T47D (cell line): ENCODE results near the gene TMCC1.

Experiments used
- DNase-seq, 2 experiments: peaks; one replicate each; pipeline versions ENCODE4 v3.0.0 to v3.0.0-alpha.2; 2011 to 2012; ENCODE audit warnings: low read depth in 1 of 2, low spot score in 1 of 2
- JUND ChIP-seq: IDR thresholded peaks from 2 replicates; pipeline ENCODE4 v1.6.1; 2012; ENCODE audit warnings: low read depth
- in situ Hi-C: cut with HindIII; loops from 2 replicates; pipeline ENCODE4 v1.10.0; 2016; ENCODE audit warnings: low sequenced_read_pairs, low pct_unique_long_range_greater_than_20kb

TMCC1 gene

DNA sequence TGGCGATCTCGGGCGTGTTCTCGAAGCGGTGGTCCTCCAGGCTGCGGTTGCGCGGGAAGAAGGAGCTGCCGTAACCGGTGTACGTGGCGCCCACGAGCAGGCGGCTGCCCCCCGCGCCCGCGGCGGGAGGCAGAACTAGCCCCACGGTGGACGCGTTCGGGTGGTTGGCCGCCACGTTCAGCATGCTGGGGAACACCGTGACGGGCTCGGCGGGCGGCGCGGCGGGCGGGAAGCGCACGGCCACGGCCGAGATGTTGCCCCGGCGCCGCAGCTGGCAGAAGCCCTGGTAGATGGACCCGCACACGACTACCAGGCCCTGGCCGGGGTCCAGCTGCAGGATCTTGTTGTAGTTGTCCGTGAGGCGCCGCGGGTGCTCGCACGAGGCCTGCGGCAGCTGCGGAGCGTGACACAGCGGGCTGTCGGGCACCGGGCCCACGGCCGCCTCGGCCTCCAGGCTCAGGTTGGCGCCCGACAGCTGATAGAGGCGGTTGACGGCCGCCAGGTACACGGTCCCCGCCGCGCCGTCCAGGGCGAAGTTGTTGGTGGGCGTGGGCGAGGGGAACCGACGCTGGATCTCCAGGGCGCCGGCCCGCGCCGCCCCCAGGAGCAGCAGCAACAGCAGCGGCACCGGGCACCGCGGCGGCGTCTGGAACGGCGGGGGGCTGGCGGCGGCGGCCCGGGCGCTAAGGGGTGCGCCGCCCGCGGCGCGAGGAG, 287.4 kb downstream of the TMCC1 start:
- DNase-seq: peak; percentile 49 to 62
- in situ Hi-C loops: no loop called here
- TF ChIP-seq JUND: no peak

DNA sequence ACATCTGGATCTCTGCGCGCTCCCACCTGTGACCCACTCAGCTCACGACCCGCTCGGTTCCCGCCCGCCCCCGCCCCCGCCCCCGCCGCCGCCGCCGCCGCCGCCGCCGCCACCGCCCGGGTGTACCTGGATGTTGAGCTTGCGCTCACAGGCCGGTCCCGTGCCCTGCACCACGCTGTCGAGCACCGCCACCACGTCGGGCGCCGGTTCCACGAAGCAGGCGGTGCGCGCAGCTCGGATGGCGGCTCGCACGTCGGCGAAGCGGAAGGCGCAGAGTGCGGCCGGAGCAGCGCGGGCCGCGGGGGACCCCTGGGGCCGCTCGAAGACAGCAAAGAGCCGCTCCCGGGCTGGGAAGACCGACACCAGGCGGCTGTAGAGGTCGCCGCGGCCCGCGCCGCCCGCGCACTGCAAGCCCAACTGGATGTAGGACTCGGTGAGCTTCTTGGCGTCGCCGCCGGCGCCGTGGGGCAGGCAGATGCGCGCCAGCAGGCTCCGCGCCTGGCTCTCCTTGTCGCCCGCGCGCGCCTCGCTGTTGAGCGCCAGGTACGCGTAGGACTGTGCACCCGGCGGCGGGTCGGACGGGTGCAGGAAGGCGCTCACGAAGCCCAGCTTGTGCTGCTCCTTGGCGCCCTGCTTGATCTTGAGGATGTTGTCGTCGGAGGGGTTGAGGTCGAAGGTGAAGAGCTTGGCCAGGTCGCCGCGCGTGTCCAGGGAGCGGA, 288.1 kb downstream of the TMCC1 start:
- no peak for TF ChIP-seq JUND
- in situ Hi-C loops: no loop called here
- DNase-seq: peak; percentile 51 to 68

DNA sequence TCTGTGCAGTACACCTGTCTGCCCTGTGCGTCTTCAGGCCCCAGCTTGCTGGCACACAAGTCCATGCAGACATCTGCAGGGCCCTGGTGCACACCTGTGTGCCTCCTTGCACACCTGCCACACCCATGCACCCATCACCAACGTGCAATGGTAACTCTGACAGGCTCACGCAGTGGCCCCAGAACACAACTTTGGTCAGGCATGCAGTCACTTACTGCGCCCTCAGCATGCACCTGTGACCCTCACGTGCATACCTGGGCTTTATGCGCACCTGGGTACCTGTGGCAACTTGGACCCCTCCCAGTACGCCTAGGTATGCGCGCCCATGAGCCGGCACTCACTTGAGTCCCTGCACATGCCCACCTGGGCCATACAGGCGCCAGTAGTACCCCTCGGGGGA, 288.7 kb downstream of the TMCC1 start:
- no peak for TF ChIP-seq JUND
- no peak for DNase-seq
- in situ Hi-C loops: no loop called here

DNA sequence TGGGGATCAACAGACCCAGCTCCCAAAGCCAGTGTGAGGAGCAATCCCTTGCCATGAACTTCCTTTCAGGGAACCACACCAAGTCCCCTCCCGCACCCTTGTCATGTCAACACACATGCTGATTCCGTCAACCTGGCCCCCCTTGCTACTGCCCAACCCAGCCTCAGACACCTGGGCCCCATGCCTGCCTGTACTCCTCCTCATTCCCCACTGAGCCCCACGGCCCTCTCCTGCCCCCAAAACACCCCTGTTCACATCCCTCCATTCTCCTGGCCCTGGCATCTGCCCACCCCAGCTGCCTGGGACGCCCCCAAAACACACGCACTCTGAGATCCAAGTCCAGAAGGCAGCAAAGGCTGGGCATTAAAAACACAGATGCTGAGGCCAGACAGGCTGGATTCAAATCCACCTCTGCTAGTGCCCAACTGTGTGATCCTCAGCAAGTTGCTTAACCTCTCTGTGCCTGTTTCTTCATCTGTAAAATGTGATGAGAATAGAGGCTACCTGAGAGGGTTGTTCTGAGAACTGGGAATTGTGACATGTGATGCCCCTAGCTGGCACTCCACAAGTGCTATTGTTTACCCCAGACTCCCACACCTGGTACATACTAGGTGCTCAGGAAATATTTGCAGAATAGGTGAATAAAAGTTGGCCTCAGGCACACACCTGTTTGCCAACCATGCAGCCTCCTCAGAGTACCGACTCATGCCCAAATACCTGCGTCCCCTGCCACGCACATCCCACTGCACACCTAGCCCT, 289.3 kb downstream of the TMCC1 start:
- in situ Hi-C loops: no loop called here
- TF ChIP-seq JUND: no peak
- no peak for DNase-seq

DNA sequence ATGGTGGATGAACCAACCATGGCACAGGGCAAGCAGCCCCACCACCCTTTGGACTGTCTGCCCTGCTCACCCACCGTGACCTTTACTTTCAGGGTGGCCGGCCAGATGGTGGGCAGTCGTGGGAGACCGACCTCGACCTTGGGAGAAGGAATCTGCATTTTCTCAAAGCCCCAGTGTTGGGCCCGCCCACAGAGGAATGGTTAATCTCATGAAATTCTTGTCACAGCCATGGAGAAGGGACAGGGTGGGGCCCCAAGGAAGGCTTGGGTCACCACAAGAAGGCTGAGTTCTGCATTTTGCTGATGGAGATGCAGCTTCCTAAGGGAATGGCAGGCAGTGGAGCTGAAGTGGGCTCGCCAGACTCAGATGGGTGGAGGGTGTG, 290.0 kb downstream of the TMCC1 start:
- in situ Hi-C loops: no loop called here
- DNase-seq: no peak
- no peak for TF ChIP-seq JUND

DNA sequence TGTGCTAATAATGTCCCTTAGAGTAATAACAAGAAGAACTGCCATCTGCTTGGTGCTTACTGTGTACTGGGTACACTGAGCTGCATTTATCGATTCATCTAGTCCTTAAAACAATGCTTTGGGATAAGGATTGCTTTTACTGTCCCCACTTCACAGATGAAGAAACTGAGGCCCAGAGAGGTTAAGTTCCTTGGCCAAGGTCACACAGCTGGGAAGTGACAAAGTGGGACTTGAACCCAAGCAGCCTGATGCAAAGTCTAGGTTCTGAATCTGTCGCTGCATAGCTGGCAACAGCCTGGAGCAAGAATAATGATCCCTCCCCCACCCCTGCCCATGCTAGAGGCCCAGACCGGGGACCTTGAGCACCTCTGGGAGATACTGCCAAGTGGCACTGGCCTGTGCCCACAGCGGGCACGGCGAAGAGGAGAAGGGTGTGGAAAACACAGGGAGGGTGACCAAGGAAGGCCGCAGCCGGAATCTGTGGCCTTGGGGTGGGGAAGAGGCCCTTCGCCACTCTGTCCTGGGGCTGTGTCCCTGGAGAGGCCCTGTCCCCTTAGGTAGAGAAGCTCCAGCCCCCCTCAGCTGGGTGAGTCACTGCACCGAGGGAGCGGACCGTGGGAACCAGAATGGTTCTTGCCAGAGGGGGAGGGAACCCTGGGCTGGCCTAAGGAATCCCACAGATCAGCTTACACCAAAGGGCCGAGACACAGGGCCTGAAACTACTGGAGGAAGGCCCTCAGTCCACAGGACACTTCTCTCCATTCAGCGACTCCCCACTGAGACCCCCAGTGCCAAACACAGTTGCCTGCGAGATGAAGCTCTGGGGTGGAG, 290.6 kb downstream of the TMCC1 start:
- in situ Hi-C loops: no loop called here
- TF ChIP-seq JUND: no peak
- peak in 1 of 2 experiments; percentile 61 for DNase-seq

DNA sequence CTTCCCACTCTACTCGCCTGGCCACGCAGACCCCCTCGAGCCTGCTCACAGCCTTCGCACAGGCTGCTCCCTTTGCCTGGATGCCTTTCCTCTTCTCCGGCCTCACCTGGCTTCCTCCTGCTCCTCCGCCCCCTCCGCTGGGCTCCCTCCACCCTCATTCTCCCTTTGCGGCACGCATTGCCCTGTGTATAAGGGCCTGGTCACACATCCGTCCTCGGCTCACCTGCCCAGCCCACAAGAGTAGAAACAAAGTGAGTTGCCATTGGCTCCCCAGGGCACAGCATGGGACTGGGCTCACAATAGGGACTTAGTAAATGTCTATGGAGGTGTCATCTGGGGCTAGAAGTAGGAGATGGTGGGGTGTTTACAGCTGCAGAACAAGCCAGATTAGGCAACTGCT, 291.2 kb downstream of the TMCC1 start:
- in situ Hi-C loops: no loop called here
- DNase-seq: no peak
- TF ChIP-seq JUND: no peak

DNA sequence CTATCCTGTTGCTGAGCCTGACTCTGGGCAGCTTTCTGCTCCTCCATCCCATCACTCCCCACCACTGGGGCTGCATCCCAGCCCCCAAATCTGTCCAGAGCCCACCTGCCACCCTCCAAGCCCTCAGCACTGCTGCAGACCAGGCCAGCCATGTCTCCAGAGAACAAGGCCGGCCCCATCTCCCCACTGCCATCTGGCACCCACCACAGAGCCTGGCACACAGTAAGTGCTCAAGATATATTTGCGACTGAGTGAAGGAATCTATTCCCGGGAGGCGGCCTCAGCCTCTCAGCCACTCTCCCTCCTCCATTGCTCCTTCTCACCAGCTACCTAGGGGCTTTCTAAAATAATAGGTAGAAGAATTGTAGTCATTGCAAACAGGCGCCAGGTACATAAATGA, 291.8 kb downstream of the TMCC1 start:
- in situ Hi-C loops: no loop called here
- TF ChIP-seq JUND: no peak
- no peak for DNase-seq

DNA sequence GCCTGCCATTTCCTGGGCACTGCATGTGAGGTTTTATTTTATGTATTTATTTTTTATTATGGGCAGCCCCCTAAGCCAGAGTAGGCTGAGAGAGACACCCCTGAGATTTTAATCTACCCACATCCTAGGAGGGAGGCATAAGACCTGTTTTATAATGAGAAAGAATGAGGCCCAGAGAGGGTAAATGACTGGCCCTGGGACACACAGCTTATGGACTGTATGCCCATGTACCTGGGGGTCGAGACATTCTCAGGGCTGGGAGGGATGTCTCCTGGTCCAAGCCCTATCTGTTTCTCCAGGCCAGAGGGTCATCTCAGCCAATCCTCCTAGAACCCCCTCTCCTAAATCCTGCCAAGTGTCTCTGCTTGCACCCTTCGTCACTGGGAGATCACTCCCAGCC, 293.2 kb downstream of the TMCC1 start:
- TF ChIP-seq JUND: no peak
- in situ Hi-C loops: no loop called here
- no peak for DNase-seq

DNA sequence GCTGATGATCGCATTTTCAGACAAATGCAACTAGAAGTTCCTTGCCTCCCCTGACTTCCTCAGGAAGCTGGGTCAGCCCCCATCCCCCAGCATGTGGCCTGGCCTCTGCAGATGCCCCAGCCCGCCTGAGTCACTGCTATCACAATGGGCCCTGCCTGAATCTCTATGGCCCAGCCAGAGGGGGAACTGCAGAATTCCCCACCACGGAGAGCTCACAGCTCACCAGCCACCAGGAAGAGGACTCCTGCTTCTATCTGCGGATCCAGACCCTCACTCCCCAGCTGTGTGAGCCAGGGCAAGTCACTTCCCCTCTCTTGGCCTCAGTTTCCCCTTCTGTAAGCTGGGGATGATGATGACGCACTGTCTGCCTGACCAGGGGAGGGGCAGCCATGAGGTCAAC, 293.9 kb downstream of the TMCC1 start:
- in situ Hi-C loops: no loop called here
- no peak for DNase-seq
- no peak for TF ChIP-seq JUND

DNA sequence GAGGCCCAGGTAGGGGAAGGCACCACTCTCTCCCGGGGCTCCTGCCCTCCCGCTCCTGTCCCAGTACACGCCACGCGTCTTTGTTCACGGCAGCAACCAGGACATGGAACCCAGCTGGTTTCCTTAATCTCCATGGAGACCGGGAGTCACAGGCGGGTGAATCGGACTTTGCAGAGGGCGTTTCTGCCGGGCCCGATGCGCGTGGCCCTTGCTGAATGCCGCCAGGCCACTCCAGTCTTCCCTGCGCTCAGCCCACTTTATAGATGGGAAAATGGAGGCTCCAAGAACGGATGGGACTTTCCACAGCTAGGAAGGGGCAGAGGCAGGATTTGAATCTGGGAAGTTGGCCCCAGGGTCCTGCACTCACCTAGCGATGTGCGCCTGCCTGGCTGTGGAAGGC, 294.4 kb downstream of the TMCC1 start:
- no peak for DNase-seq
- no peak for TF ChIP-seq JUND
- in situ Hi-C loops: no loop called here

DNA sequence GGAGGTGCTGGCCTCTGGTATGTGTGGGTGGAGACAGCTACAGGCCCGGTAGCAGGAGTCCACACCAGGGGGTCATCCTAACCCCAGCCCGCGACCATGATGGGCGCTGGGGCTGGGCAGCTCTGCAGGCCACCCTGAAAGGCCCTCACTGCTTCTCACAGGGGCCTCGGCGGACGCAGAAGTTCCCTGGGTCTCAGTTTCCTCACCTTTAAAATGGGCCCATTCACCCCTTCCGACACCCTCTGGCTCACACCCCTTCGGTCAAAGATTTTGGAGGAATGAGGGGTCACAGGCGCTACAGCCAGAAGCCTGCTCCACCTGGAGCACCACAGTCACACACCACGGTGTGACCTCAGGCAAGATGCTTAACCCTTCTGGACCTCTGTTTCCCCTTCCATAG, 295.0 kb downstream of the TMCC1 start:
- TF ChIP-seq JUND: no peak
- in situ Hi-C loops: no loop called here

More for the DNA sequence above, 295.0 kb downstream of the TMCC1 start:
- DNase-seq: no peak
